HepG2 (cell line): ENCODE results near the gene HEXIM1. TPM values are rescaled to one million over a fixed set of nuclear protein-coding genes. Genes with fewer than 3 reads are reported as not detected.

Source experiments
- ATF7-NPFF ChIP-seq: sonication (generic); formaldehyde crosslinking; IDR thresholded peaks from 2 replicates; pipeline ENCODE4 v1.8.1; 2023; ENCODE audit warnings: mild to moderate bottlenecking, low read depth, missing genetic modification reagents, moderate library complexity
- CCDC6 ChIP-seq: sonication (generic); formaldehyde crosslinking; IDR thresholded peaks from 2 replicates; pipeline ENCODE4 v1.8.1; 2022; ENCODE audit warnings: mild to moderate bottlenecking, missing genetic modification reagents, moderate library complexity
- EEA1 ChIP-seq: sonication (generic); formaldehyde crosslinking; IDR thresholded peaks from 2 replicates; pipeline ENCODE4 v1.5.1; 2020; ENCODE audit warnings: mild to moderate bottlenecking, missing genetic modification reagents, borderline replicate concordance
- FOXK1 ChIP-seq: sonication (generic); formaldehyde crosslinking; IDR thresholded peaks from 2 replicates; pipeline ENCODE4 v1.4.0; 2020; ENCODE audit warnings: low read depth, missing genetic modification reagents, borderline replicate concordance
- FOXP1 ChIP-seq, 2 experiments: fragments of 450-650 bp in 1 of 2; IDR thresholded peaks; 2 replicates each; pipeline ENCODE4 v1.6.1; 2017 to 2018; ENCODE audit warnings: antibody characterized with exemption in 1 of 2
- GTF3A ChIP-seq: sonication (generic); formaldehyde crosslinking; conservative IDR thresholded peaks from 2 replicates; pipeline ENCODE4 v1.4.0; 2020; ENCODE audit warnings: mild to moderate bottlenecking, missing genetic modification reagents
- KAT7 ChIP-seq: IDR thresholded peaks from 2 replicates; pipeline ENCODE4 v1.6.1; 2018; ENCODE audit warnings: borderline replicate concordance, missing compliant biosample characterization
- KLF15 ChIP-seq: sonication (generic); formaldehyde crosslinking; IDR thresholded peaks from 2 replicates; pipeline ENCODE4 v1.8.1; 2023; ENCODE audit warnings: borderline replicate concordance, mild to moderate bottlenecking, inconsistent platforms, missing genetic modification reagents, mixed read lengths
- KLF16 ChIP-seq, 2 experiments: sonication (generic) in 1 of 2; formaldehyde crosslinking in 1 of 2; IDR thresholded peaks; 2 replicates each; pipeline versions ENCODE4 v1.6.1 to v1.8.0; 2016 to 2023; ENCODE audit warnings: missing genetic modification reagents in 2 of 2, missing compliant biosample characterization in 1 of 2
- MED13 ChIP-seq: sonication (generic); formaldehyde crosslinking; IDR thresholded peaks from 2 replicates; pipeline ENCODE4 v1.5.0; 2020; ENCODE audit warnings: missing genetic modification reagents
- MZF1 ChIP-seq: sonication (generic); formaldehyde crosslinking; IDR thresholded peaks from 2 replicates; pipeline ENCODE4 v1.8.1; 2023; ENCODE audit warnings: mild to moderate bottlenecking, missing genetic modification reagents, borderline replicate concordance
- NFIB ChIP-seq: sonication (generic); formaldehyde crosslinking; IDR thresholded peaks from 2 replicates; pipeline ENCODE4 v1.9.0; 2021; ENCODE audit warnings: missing genetic modification reagents, mild to moderate bottlenecking, borderline replicate concordance
- NR2C2 ChIP-seq: sonication (generic); formaldehyde crosslinking; IDR thresholded peaks from 2 replicates; pipeline ENCODE4 v1.4.0; 2020; ENCODE audit warnings: missing genetic modification reagents, mild to moderate bottlenecking, moderate library complexity, borderline replicate concordance
- RFXANK ChIP-seq: IDR thresholded peaks from 2 replicates; pipeline ENCODE4 v1.6.1; 2016
- SUZ12 ChIP-seq: fragments of 150-350 bp; IDR thresholded peaks from 2 replicates; pipeline ENCODE4 v1.6.1; 2014; ENCODE audit warnings: low read depth, low read length
- ZNF510 ChIP-seq: sonication (generic); formaldehyde crosslinking; IDR thresholded peaks from 2 replicates; pipeline ENCODE4 v1.4.0; 2020; ENCODE audit warnings: low read depth, mild to moderate bottlenecking, missing genetic modification reagents
- ZNF557 ChIP-seq: sonication (generic); formaldehyde crosslinking; IDR thresholded peaks from 2 replicates; pipeline ENCODE4 v1.4.0; 2020; ENCODE audit warnings: missing genetic modification reagents
- ZNF678 ChIP-seq: sonication (generic); formaldehyde crosslinking; IDR thresholded peaks from 2 replicates; pipeline ENCODE4 v1.4.0; 2020; ENCODE audit warnings: mild to moderate bottlenecking, missing genetic modification reagents
- polyA plus RNA-seq, 8 experiments: library from polyadenylated mRNA; depleted of rRNA in 3 of 8; stranded (reverse) in 7 of 8; unstranded in 1 of 8; fragments of >200 nt; fragmentation: Illumina TruSeq in 4 of 8; extraction: Trizol in 4 of 8; gene quantifications; 2 replicates each; pipeline versions ENCODE4 v1.2.1 to v1.2.3, GENCODE V29; 2011 to 2016; ENCODE audit warnings: low read depth in 4 of 8, missing spikeins in 1 of 8, mixed read lengths in 1 of 8; ENCODE audit not compliant: insufficient read depth in 1 of 8
- total RNA-seq, 5 experiments: library from RNA; depleted of rRNA; stranded (reverse); fragments of >200 nt; fragmentation: Illumina TruSeq; extraction: Trizol; gene quantifications; 2 replicates each; pipeline ENCODE4 v1.2.3, GENCODE V29; 2016; ENCODE audit warnings: low read depth in 1 of 5
- TF ChIP-seq, protein P1 (sequence below): IDR thresholded peaks from 2 replicates; pipeline ENCODE4 v1.6.1; 2016; ENCODE audit warnings: control low read depth
- TF ChIP-seq, protein P2 (sequence below): sonication (generic); formaldehyde crosslinking; IDR thresholded peaks from 2 replicates; pipeline ENCODE4 v1.5.0; 2020; ENCODE audit warnings: mild to moderate bottlenecking, missing genetic modification reagents
- TF ChIP-seq, protein P3 (sequence below): sonication (generic); formaldehyde crosslinking; IDR thresholded peaks from 2 replicates; pipeline ENCODE4 v1.4.0; 2020; ENCODE audit warnings: missing genetic modification reagents

HEXIM1 gene
- total and polyA plus RNA-seq, 2 of the 13 experiments (the other 11 are each of a cell fraction or from before 2014, with no cell fraction given), result 10.5 to 16.6 TPM

- peak; percentile 57; the same call in 1 of the 2 replicates for TF ChIP-seq GTF3A (CRISPR knock-in tag)
- TF ChIP-seq ZNF510 (CRISPR knock-in tag), result peak; percentile 77; the same call in 1 of the 2 replicates
- TF ChIP-seq SUZ12, result no peak
- peak; percentile 87 for TF ChIP-seq ATF7-NPFF (CRISPR knock-in tag)
- no peak for TF ChIP-seq KLF15 (CRISPR knock-in tag)
- TF ChIP-seq FOXK1 (CRISPR knock-in tag), result peak; percentile 73
- peak; percentile 74; the same call in 1 of the 2 replicates for TF ChIP-seq ZNF557 (CRISPR knock-in tag)
- TF ChIP-seq, protein P1, sequence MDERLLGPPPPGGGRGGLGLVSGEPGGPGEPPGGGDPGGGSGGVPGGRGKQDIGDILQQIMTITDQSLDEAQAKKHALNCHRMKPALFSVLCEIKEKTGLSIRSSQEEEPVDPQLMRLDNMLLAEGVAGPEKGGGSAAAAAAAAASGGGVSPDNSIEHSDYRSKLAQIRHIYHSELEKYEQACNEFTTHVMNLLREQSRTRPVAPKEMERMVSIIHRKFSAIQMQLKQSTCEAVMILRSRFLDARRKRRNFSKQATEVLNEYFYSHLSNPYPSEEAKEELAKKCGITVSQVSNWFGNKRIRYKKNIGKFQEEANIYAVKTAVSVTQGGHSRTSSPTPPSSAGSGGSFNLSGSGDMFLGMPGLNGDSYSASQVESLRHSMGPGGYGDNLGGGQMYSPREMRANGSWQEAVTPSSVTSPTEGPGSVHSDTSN (CRISPR knock-in tag), result no peak
- TF ChIP-seq, protein P2, sequence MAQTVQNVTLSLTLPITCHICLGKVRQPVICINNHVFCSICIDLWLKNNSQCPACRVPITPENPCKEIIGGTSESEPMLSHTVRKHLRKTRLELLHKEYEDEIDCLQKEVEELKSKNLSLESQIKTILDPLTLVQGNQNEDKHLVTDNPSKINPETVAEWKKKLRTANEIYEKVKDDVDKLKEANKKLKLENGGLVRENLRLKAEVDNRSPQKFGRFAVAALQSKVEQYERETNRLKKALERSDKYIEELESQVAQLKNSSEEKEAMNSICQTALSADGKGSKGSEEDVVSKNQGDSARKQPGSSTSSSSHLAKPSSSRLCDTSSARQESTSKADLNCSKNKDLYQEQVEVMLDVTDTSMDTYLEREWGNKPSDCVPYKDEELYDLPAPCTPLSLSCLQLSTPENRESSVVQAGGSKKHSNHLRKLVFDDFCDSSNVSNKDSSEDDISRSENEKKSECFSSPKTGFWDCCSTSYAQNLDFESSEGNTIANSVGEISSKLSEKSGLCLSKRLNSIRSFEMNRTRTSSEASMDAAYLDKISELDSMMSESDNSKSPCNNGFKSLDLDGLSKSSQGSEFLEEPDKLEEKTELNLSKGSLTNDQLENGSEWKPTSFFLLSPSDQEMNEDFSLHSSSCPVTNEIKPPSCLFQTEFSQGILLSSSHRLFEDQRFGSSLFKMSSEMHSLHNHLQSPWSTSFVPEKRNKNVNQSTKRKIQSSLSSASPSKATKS (CRISPR knock-in tag), result peak; percentile 72
- peak; percentile 98 for TF ChIP-seq EEA1 (CRISPR knock-in tag)
- TF ChIP-seq, protein P3, sequence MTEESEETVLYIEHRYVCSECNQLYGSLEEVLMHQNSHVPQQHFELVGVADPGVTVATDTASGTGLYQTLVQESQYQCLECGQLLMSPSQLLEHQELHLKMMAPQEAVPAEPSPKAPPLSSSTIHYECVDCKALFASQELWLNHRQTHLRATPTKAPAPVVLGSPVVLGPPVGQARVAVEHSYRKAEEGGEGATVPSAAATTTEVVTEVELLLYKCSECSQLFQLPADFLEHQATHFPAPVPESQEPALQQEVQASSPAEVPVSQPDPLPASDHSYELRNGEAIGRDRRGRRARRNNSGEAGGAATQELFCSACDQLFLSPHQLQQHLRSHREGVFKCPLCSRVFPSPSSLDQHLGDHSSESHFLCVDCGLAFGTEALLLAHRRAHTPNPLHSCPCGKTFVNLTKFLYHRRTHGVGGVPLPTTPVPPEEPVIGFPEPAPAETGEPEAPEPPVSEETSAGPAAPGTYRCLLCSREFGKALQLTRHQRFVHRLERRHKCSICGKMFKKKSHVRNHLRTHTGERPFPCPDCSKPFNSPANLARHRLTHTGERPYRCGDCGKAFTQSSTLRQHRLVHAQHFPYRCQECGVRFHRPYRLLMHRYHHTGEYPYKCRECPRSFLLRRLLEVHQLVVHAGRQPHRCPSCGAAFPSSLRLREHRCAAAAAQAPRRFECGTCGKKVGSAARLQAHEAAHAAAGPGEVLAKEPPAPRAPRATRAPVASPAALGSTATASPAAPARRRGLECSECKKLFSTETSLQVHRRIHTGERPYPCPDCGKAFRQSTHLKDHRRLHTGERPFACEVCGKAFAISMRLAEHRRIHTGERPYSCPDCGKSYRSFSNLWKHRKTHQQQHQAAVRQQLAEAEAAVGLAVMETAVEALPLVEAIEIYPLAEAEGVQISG (CRISPR knock-in tag), result peak; percentile 82; the same call in 1 of the 2 replicates
- 0 out of 2 replicates have a peak, but pooled peaks have one; percentile 39 for TF ChIP-seq ZNF678 (CRISPR knock-in tag)
- peak; percentile 86 for TF ChIP-seq NR2C2 (CRISPR knock-in tag)
- no peak for TF ChIP-seq FOXP1 (IDR thresholded peaks at IDR 0.05)
- TF ChIP-seq FOXP1 (CRISPR knock-in tag; IDR thresholded peaks at IDR 0.05), result peak; percentile 38
- TF ChIP-seq CCDC6 (CRISPR knock-in tag), result peak; percentile 44; the same call in 1 of the 2 replicates
- TF ChIP-seq KAT7 (CRISPR knock-in tag), result peak; percentile 98
- no peak for TF ChIP-seq NFIB (CRISPR knock-in tag)
- 0 out of 2 replicates have a peak, but pooled peaks have one; percentile 29 for TF ChIP-seq MED13
- TF ChIP-seq MZF1, result no peak
- peak; percentile 93 for TF ChIP-seq RFXANK (CRISPR knock-in tag)
- peak in 1 of 2 experiments; percentile 90; a peak in 1 of 4 replicates for TF ChIP-seq KLF16 (CRISPR knock-in tag; IDR thresholded peaks at IDR 0.05)
Observed at GRCh38 chr17:45135192-45135977, 12.9 kb upstream of the HEXIM1 start, which contains the start of gene ACBD4 (continued).
